HG02943 (cell line): ENCODE measurements around the gene PRKCQ.
"Not testable (repeated sequence)": the region's sequence is repeated elsewhere in the genome, so short reads cannot be mapped to it uniquely, and the experiment has no call there.

Experiments
- ATAC-seq: cut with Tn5 transposase; IDR thresholded peaks from one replicate; pipeline ENCODE4 v1.9.1; 2021; ENCODE audit warnings: mild to moderate bottlenecking, low read depth, moderate library complexity; ENCODE audit not compliant: unreplicated experiment

Gene PRKCQ

DNA sequence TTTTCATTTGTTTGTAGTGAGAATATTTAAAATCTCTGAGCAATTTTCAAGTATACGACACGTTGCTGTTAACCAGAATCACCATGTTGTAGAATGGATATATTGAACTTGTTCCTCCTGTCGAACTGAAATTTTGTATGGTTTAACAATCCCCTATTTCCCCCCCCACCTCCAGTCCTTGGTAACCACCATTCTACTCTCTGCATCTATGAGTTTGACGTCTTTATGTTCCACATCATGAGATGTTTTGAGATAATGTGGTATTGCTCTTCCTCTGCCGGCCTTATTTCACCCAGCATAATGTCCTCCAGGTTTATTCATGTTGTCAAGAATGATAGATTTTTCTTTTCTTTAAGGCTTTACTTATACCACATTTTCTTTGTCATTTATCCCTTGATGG is 17.4 kb upstream of the PRKCQ start:
- no peak for ATAC-seq

DNA sequence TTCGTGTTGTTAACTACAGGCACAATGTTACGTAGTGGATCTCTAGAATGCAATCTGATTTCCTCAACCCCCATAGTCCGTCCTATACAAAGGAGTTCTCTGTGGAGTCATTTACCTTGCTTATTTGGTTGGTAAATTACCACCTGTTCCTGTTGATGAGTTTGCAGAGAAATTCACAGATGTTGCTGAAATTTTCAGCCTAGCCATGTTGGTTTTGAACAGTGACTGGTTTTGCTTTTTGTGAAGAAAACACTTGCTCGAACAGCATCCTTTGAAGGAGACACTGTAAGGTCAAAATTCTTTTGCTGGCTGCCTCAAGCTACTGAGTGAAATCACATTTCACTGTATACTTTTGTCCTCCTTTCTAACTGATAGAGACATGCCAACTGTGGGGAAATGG is 15.4 kb upstream of the PRKCQ start:
- ATAC-seq: no peak

DNA sequence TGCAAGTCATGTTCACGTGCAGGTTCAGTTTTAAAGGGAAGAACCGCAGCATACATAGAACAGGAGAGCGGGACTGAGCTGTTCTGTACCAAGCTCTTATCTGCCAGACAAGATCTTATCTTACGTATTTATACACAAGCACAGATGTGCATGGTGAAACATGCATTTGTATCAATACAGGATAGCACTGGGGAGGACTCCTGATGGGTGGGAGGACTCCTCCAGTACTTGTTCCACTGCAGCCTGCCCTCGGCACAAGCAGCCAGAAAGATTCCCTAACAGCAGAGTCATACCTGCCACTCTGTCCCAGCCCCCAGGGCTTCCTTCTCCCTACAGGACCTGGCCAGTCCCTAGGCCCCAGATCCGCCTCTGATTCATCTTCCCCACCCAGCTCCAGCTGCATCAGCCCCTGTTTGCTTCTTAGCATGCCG is 13.2 kb upstream of the PRKCQ start:
- no peak for ATAC-seq

DNA sequence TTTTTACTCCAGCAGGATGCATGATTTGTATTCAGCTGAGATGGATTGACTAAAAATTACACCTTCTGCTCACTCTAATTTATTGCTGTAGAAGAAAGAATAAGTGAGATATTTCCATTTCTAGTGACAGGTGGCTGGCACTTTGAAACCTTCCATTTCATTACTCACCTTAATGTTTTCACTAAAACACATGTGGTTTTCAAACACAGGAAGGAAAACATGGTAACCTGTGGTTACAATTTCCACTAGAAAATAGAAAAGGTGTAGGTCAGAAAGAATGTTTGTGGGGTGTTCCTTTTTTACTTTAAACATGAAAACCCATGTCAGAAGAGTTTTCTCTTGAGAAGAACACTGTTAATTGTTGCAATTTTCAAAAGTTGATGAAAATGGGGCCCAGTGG is 12.0 kb upstream of the PRKCQ start:
- no peak for ATAC-seq

DNA sequence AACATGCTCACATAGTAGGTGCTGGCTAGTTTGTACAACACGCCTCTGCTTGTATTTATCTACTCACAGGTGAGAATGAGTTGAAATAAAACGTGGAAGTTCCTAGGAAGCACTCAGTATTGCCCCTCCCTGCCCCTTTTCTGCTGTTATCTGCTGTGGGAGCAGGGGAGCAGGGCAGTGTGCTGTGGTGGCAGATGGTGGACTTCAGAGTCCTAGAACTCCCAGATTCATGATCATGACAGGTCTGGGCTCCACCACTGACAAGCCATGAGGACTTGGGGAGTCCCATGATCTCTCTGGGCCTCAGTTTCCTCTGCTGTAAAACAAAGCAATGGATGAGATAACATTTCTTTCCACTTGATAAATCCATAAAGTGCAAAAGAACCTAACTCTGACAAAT is 11.6 kb upstream of the PRKCQ start:
- ATAC-seq: no peak

DNA sequence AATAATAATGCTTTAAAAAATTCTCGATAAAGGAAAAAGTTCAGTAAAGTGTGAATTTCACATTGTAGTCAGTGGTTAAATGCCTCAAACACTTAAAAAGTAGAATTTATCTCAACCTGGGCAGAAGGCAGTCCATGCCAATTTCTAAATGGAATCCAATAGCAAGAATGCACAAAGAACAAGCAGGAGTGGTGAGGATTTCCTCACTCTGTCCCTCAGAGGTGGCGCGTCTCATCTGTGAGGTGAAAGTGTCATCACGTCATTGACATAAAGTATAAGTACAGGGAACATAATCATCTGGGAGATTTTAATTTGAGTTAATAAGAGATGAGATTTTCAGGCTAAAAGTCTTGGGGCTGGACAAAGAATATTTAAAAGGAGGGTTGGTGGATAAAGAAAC is 10.0 kb upstream of the PRKCQ start:
- ATAC-seq: no peak

DNA sequence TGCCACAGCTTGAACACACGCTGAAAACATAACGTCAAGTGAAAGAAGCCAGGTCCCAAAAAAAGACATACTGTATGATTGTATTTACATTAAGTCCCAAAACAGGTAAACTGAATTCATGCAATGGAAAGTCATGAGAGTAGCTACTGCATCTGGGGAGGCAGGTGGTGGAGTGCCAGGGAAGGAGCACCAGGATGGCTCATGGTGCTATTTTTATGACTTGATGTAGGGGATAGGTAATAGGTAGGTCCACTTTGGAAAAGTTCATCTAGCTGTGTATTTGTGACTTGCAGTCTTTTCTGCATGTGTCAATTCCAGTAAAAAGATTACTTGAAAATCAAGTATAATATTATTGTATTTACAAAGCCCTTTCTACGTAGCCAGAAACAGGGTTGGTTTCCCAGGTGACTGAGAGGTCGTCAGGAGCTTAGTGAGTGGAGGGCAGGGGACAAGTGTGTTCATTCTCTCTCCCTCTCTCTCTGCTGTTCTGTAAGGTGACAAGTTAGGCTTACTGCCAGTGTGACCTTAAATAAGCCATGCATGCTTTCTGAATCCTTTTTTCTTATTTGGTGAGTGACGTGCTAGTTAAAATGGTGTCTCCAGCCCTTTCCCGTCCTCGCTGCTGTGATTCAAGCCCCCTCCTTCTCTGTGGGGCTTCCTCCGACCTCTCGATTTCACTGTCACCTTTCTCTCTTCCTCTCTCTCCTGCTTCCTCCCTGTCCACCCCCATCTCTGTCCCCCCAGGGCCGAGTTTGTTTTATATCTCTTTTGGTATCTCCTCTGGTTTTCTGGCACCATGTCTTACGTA is 9.4 kb upstream of the PRKCQ start:
- ATAC-seq: no peak

DNA sequence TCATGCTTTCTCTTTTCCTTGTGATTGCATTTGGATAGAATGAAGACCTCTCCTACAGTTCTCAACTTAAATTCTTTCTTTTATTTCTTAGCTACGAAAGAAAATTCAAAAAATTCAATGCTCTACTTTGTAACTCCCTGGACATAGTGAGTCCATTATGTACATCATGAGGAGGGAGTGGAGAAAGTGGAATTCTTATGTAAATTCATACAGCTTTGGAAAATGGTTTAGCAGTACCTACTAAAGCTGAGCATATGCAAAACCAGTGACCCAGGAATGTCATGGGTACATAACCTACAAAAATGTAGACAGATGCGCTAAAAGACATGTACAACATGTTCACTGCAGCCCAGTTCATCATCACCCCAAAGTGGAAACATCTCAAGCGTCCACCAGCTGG is 8.8 kb upstream of the PRKCQ start:
- no peak for ATAC-seq

DNA sequence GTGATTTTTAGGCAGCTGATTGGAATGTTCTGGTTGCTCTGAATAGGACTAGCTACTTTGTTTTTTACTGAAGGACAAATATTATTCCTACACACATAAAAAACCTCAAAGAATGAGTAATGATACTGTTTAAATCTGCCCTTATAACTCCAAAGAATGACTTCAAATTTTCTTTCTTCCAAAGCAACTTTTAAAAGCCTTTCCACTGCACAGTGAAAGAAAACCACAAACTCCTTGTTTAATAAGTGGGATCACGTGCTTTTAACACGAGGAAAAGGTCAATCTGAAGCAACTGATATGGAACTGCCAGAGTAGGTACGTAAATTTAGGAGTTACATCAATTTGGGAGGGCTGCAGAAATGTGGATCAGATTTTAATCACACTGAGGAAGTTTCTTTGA is 8.0 kb upstream of the PRKCQ start:
- ATAC-seq: no peak

DNA sequence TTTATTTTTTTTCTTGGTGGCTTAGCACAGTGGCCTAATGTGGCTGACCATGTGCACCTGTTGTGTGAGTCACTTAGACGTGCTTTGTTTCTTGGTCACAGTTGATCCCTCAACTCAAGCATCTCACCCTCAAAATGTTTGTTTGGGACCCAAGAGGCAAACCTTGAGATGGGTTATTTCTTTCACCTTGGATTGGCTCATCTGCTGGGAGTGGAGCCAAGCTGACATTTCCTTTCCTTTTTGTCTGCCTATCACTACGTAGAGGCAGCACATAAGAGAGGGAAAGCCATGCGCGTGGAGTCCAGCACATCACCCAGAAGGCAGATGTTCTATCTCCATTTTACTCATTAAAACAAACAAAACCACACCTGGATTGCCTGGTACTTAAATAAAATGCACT is 6.4 kb upstream of the PRKCQ start:
- no peak for ATAC-seq

DNA sequence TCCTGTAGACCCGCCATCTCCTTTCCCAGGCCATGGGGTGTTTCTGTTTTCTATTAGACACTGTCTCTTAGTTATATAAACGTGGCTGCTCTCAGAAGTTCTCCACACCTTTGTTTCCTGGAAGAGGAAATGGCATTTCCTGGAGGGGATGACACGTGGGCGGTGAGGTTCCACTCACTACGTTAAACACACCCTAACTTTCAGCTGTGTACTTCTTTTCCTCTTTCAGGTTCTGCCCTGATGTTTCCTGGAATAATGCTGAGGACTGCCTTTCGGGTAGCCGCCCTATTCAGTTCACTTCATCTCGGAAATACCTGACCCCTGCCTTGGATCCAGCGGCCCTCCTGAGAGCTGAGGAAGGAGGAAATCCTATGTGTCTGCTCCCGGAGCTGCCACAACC is 3.4 kb upstream of the PRKCQ start:
- ATAC-seq: no peak

DNA sequence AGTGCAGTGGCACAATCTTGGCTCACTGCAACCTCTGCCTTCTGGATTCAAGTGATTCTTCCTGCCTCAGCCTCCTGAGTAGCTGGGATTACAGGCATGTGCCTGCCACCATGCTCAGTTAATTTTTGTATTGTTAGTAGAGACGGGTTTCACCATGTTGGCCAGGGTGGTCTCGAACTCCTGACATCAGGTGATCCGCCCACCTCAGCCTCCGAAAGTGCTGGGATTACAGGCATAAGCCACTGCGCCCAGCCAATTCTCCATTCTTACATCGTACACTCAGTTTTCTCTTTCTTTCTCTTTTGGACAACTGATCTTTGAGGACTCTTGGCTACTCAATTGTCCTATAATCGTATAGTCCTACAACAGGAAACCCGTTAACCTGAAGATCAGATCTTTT is 2.8 kb upstream of the PRKCQ start:
- ATAC-seq: not testable (repeated sequence)

DNA sequence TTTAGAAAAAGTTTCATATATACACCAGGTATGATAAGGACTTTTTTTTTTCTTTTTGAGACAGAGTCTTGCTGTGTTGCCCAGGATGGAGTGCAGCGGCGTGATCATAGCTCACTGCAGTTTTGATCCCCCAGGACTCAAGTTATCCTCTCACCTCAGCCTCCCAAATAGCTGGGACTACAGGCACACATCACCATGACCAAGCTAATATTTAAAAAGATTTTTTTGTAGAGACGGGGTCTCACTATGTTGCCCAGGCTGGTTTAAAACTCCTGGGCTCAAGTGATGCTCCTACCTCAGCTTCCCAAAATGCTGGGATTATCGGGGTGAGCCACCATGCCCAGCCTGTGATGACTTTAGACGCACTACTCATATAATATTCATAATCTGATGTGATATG is 2.2 kb upstream of the PRKCQ start:
- no peak for ATAC-seq

DNA sequence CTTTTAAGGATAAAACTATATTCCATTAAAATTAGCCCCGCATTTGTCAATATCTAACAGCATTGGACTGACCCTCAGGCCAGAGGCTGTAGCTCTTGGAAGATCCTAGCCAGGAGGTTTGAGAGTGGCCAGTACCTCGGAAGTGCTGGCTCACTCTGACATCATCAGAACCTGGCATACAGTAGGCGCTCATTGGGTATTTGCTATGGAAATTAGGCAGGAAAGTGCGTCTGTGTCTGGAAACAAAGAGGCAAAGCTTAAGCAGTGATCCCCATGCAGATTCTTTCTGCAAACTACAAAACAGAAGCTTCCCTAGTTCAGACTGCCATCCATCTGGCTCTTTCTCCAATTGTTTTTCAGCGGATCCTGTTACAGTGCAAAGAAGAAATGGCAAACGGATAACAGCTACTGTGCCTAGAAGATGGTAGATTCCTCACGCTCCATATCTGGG is 1.7 kb upstream of the PRKCQ start:
- no peak for ATAC-seq

DNA sequence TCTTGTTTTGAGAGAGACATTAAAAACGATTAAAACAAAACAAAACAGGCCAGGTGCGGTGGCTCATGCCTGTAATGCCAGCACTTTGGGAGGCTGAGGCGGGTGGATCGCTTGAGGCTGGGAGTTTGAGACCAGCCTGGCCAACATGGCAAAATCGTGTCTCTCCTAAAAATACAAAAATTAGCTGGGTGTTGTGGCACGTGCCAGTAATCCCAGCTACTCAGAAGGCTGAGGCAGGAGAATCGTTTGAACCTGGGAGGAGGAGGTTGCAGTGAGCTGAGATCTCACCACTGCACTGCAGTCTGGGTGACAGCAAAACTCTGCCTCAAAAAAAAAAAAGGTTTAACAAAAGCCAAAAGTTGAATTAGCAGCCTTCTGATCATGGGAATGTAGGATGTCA is 1.1 kb upstream of the PRKCQ start:
- ATAC-seq: not testable (repeated sequence)

DNA sequence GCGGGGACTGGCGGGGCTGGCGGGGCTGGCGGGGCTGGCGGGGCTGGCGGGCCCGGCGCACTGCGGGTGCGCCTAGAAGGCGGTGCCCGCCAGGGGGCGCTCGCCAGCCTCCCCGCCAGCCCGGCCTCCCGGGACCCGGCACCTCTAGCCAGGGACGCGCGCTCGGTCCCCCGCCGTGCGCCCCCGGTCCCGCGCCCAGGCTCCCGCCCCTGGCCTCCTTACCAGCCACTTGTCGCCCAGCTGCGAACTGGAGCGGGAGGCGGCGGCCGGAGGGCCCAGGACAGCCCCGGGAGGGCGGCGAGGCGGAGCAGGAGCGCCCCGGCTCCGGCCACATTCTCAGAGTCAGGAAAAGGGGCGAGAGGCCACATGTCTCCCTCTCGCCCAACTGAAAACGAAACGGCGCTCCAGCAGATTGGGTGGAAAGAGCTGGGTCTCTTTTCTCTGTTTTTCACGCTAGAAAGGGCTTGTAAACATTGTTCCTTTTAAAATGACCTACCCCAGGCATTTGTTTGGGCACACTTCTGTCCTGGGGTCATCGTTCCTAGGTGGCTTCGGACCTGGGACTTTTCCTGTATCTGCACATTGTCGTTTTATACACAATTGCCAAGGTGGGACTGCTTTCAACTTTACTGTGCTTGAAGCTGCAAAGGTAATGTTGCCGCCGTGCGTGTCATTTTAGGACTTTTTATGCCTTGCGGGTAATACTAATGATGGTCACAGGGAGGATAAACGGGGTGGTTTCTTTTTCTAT is 378 bp upstream of the PRKCQ start:
- peak; percentile 83 for ATAC-seq

DNA sequence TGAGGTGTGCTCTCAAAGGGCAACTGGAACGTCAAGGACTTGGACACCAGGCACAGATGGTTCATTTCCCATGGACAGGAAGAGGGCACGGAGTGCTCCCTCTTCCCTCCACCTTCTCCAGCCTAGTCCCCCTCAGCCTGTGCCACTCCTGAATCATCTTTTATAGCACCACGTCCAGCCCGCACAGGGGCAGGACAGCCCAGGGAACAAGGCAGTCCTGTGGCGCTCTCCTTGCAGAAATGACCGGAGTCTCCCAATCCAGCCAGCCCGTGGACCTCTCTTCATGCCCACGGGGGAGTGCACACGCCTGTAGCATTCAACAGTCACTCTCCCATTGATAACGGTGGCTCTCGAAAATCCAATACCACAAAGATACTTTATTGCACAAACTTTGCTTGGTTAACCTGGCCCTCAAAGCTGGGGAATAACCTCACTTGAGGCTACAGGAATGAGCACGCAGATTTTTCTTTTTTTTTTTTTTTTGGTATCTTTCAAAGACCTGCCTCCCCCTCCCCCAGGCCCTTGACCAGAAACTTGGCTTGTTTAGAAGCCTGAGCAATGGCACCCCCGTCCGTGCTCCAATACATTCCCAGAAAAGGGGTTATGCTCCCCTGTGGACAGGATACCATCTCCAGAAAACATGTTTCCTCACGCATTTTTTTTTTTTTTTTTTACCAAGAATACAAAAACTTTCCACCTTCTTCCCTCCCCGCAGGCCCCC is 733 bp downstream of the PRKCQ start:
- ATAC-seq: no peak

DNA sequence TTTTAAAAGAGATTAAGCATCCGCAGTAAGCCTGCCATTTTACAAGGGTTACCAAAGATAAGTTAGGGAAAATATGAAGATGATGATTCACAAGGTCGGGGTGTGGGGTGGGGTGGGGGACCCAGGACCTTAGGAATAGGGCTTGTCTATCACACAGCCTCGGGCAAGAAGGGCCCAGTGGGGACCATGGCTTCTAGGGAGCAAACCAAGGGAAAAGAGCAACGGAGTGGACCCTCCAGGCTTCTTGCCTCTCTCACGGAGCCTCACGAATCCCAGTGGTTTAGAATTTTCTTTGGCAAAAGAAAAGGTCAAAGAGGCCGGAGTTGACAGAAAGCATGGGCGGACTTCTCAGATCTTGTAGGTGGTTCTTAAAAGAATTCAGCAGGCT is 1.3 kb downstream of the PRKCQ start:
- no peak for ATAC-seq

DNA sequence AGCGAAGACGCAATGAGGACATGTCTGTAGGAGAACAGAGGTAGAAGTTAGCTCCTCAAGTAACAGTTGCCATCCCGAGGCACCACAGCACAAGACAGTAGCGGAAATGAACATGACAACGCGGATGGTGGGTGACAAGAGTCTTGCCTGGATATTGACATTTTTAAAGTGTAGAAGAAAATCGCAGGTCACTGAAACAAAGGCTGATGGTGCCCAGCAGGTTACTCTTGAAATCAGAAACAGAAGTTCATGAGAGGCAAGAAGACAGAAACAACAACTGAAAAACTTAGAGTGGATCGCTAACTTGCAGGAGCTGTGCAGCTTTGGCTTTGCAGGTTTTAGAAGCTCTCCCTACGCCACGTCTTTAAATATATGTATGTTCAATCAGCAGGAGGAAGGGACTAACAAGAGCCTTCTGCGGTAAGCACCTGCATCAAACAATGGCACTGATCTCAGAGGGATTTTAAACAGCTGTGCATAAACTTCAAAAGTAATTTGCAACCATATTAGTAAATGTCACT is 1.8 kb downstream of the PRKCQ start:
- ATAC-seq: no peak

DNA sequence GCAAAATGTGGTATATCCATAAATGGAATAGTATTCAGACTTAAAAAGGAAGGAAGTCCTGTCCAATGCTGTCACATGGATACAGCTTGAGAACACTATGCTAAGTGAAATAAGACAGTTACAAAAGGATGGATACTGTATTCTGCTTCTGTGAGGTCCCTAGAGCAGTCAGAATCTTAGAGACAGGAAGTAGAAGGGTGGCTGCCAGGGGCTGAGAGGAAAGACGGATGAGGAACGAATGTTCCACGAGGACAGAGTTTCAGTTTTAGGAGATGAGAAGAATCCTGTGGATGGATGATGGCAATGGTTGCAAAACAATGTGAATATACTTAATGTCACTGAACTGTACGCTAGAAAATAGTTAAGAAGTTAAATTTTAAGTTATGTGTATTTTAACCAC is 3.8 kb downstream of the PRKCQ start:
- ATAC-seq: no peak

DNA sequence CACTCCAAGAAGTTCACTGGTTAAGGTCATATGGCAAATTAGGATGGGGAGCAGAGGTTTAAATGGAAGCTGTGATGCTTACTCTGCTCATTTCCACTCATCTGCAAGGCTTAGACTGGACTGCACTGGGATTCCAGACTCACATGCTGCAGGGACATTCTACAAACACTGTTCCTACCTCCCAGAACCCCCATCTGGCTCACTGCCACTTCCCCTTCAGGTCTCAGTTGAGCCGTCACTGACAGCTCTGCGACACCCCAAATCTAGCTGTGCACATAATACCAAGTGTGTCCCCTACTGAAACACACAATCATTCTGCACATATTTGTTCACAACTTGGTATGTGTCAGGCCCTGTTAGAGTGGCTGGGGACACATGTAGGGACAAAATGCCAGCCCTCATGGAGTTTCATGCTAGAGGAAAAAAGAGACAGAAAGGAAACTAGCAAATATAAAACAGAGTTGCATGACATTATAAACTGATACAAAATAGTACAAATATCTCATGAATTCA is 5.4 kb downstream of the PRKCQ start:
- ATAC-seq: no peak
